AG04449 (cell line): ENCODE data around the gene LIMK1.
A peak's percentile ranks its signal among the peaks of the same experiment; 100 is the strongest.

ENCODE experiments used
- CTCF ChIA-PET: fragments of 350-600 bp; formaldehyde crosslinking; extraction: SDS; loops from one replicate; lab custom pipeline; 2021; ENCODE audit warnings: antibody characterized with exemption; lab: Yijun Ruan, JAX
- POLR2A ChIA-PET: fragments of 400-600, 350-600 bp; formaldehyde crosslinking; extraction: SDS; loops from one replicate; lab custom pipeline; 2020; ENCODE audit warnings: antibody characterized with exemption, inconsistent platforms; lab: Yijun Ruan, JAX
- DNase-seq: peaks from one replicate; pipeline ENCODE4 v3.0.0-alpha.2; 2010; ENCODE audit warnings: low read depth, low spot score
- H3K4me3 ChIP-seq: 2 replicates; pipeline ENCODE4 v1.5.1; 2011; ENCODE audit warnings: low read depth, mild to moderate bottlenecking, control low read depth, low read length
- CTCF ChIP-seq: IDR thresholded peaks from one replicate; pipeline ENCODE4 v1.5.1; 2011; ENCODE audit warnings: mild to moderate bottlenecking, moderate library complexity, low read length, control low read depth, inconsistent platforms; ENCODE audit not compliant: insufficient read depth; ENCODE audit errors: missing control alignments

The LIMK1 gene

GRCh38 chr7:74149071-74149470 is 65.5 kb downstream of the LIMK1 start:
- no peak for TF ChIP-seq CTCF
- ChIA-PET POLR2A (no interaction called here), CTCF (interaction anchor here (0.8 kb wide), 1 partner anchor 81 kb away, joined by 4 read pairs; no protein-coding TSS in a partner anchor)
- no peak overlapping the region for H3K4me3 ChIP-seq
- DNase-seq = no peak

DNA sequence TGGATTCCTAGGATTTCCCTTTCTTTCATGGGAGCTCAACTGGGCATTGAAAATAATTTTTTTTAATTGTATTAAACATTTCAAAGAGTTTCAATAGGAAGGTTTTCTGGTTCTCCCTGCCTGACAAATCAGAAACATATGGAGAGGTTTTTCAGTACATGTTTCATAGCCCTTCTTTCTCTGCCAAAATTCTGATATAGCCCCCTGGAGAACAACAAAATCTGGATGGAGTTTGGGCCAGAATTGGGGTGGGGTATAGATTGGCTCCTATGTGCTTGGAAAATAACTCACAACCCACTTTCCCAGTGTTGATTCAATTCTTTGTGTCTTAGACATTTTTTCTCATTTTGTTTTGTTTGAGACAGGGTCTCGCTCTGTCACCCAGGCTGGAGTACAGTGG is 66.0 kb downstream of the LIMK1 start:
- DNase-seq = no peak
- POLR2A ChIA-PET = interaction anchor here (0.6 kb wide), 1 partner anchor 12 kb away, joined by 3 read pairs; no protein-coding TSS in a partner anchor
- no peak for TF ChIP-seq CTCF
- CTCF ChIA-PET = interaction anchor here (0.8 kb wide), 1 partner anchor 81 kb away, joined by 4 read pairs; no protein-coding TSS in a partner anchor
- H3K4me3 ChIP-seq = no peak overlapping the region

DNA sequence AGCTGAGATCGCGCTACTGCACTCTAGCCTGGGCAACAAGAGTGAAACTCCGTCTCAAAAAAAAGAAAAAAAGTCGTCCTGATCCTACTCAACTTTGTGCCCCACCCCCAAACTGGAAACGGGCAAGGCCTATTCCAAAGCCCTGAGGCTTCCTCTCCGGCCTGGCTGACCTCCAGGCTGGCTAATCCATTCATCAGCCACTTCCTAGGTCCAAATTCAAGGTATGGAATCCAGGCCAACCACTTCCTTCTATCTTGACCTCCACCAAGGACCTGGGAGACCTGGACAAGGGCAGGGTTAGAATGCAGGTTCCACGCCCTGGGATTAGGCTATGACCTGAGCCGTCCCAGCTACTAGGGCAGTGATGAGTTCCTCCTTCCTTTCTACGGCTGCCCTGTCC is 70.1 kb downstream of the LIMK1 start:
- ChIA-PET POLR2A (interaction anchor here (0.6 kb wide), 1 partner anchor 20 kb away, joined by 3 read pairs; no protein-coding TSS in a partner anchor), CTCF (no interaction called here)
- no peak for DNase-seq
- no peak for TF ChIP-seq CTCF
- no peak overlapping the region for H3K4me3 ChIP-seq

GRCh38 chr7:74155810-74156395 is 72.3 kb downstream of the LIMK1 start:
- no peak overlapping the region for H3K4me3 ChIP-seq
- ChIA-PET POLR2A (no interaction called here), CTCF (interaction anchor here (0.8 kb wide), 1 partner anchor 9 kb away, joined by 3 read pairs; no protein-coding TSS in a partner anchor)
- DNase-seq = no peak
- no peak for TF ChIP-seq CTCF

- no peak overlapping the region for H3K4me3 ChIP-seq
- DNase-seq = no peak
- ChIA-PET POLR2A (no interaction called here), CTCF (interaction anchor here (0.7 kb wide), 1 partner anchor 89 kb away, joined by 3 read pairs; no protein-coding TSS in a partner anchor)
- no peak for TF ChIP-seq CTCF
These were observed 74.0 kb downstream of the LIMK1 start for GRCh38 chr7:74157605-74158004.

- H3K4me3 ChIP-seq = no peak overlapping the region
- CTCF ChIA-PET = interaction anchor here (0.6 to 1.6 kb wide), 5 partner anchors 9 to 96 kb away, joined by 3 to 7 read pairs (median 4); partner anchors contain the start of gene EIF4H
- DNase-seq = no peak
- POLR2A ChIA-PET = no interaction called here
- TF ChIP-seq CTCF = peak; percentile 34
These were observed 81.4 kb downstream of the LIMK1 start for GRCh38 chr7:74164985-74165456.
